ENCODE results near the gene PTPRD. TPM values are rescaled to one million over a fixed set of nuclear protein-coding genes. Genes with fewer than 3 reads are reported as not detected.

The PTPRD gene
- total RNA-seq, 1 experiment from 2014 or later, result 0.02 TPM

DNA sequence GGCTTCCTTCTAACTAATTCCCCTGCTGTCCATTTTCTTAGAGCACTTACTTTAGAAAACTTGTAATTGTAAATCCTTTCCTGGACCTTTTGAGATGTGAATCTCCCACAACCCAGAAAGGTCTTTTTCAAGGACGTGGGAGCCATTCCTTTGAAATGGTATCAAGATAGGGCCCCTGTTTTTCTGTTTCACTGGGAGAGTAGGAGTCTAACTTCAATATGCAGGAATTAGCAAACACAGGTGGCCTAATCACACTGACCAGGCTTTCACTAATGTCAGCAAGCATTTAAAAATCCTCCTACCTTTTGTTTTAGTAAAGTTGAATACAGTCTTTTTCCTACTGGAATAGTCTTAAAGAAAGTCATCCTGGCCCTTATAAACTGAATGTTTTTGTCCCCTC lies 558.3 kb downstream of the PTPRD start (continued):
- TF ChIP-seq, protein P1, sequence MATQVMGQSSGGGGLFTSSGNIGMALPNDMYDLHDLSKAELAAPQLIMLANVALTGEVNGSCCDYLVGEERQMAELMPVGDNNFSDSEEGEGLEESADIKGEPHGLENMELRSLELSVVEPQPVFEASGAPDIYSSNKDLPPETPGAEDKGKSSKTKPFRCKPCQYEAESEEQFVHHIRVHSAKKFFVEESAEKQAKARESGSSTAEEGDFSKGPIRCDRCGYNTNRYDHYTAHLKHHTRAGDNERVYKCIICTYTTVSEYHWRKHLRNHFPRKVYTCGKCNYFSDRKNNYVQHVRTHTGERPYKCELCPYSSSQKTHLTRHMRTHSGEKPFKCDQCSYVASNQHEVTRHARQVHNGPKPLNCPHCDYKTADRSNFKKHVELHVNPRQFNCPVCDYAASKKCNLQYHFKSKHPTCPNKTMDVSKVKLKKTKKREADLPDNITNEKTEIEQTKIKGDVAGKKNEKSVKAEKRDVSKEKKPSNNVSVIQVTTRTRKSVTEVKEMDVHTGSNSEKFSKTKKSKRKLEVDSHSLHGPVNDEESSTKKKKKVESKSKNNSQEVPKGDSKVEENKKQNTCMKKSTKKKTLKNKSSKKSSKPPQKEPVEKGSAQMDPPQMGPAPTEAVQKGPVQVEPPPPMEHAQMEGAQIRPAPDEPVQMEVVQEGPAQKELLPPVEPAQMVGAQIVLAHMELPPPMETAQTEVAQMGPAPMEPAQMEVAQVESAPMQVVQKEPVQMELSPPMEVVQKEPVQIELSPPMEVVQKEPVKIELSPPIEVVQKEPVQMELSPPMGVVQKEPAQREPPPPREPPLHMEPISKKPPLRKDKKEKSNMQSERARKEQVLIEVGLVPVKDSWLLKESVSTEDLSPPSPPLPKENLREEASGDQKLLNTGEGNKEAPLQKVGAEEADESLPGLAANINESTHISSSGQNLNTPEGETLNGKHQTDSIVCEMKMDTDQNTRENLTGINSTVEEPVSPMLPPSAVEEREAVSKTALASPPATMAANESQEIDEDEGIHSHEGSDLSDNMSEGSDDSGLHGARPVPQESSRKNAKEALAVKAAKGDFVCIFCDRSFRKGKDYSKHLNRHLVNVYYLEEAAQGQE (IDR thresholded peaks at IDR 0.05; ENCODE audit: low read depth), result no peak
- no peak for TF ChIP-seq SIN3A (IDR thresholded peaks at IDR 0.05; ENCODE audit: low read depth)
- no peak for TF ChIP-seq SRF (IDR thresholded peaks at IDR 0.05; ENCODE audit: low read depth)
- no peak for TF ChIP-seq TCF7L2 (IDR thresholded peaks at IDR 0.05; ENCODE audit: borderline replicate concordance, extremely low read depth, insufficient read depth, insufficient read length)
- no peak for TF ChIP-seq EGR1 (IDR thresholded peaks at IDR 0.05; ENCODE audit: low read depth)
- TF ChIP-seq, protein P2, sequence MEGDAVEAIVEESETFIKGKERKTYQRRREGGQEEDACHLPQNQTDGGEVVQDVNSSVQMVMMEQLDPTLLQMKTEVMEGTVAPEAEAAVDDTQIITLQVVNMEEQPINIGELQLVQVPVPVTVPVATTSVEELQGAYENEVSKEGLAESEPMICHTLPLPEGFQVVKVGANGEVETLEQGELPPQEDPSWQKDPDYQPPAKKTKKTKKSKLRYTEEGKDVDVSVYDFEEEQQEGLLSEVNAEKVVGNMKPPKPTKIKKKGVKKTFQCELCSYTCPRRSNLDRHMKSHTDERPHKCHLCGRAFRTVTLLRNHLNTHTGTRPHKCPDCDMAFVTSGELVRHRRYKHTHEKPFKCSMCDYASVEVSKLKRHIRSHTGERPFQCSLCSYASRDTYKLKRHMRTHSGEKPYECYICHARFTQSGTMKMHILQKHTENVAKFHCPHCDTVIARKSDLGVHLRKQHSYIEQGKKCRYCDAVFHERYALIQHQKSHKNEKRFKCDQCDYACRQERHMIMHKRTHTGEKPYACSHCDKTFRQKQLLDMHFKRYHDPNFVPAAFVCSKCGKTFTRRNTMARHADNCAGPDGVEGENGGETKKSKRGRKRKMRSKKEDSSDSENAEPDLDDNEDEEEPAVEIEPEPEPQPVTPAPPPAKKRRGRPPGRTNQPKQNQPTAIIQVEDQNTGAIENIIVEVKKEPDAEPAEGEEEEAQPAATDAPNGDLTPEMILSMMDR (IDR thresholded peaks at IDR 0.05 in 2 of 3, conservative IDR thresholded peaks at IDR 0.05 in 1 of 3; ENCODE audit: borderline replicate concordance in 1 of 3, insufficient read depth in 1 of 3, low read depth in 2 of 3, low read length in 2 of 3), result no peak
- TF ChIP-seq EZH2 (IDR thresholded peaks at IDR 0.05), result no peak

DNA sequence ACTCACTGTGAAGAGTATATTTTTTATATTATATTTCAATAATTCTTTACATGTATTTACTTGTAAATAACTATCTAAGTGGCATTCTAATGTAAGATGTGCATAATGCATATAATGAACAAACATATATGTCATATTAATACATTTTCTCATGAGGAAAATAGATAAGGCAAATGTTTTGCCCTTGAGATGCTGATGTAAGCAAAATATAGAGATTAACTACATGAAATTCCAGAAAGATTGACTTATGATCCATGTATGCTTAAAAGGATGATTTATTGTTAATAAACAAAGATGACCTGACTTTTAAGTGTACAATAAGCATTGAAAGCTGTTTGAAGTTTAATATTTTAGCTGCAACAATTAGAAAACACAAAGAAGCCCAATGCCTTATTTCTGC lies 559.9 kb downstream of the PTPRD start:
- no peaks in the 10 kb centered on the region for H3K79me2 ChIP-seq (ENCODE audit: insufficient read depth, low read length)
- no peaks in the 10 kb centered on the region for H3K36me3 ChIP-seq (ENCODE audit: control insufficient read depth in 1 of 2, insufficient read depth in 2 of 2, low read length in 2 of 2)
- no peaks in the 10 kb centered on the region for H3K4me1 ChIP-seq (ENCODE audit: control insufficient read depth in 1 of 2, insufficient read depth in 2 of 2, low read length in 2 of 2)
- ChIA-PET CTCF (no interaction called here), RAD21 (ENCODE audit: low non-redundant PET in 1 of 2, low total read pairs in 2 of 2, uncharacterized antibody in 2 of 2, unreplicated experiment in 2 of 2) (no interaction called here), POLR2A (no interaction called here)
- no peak overlapping the region for H2AFZ ChIP-seq (ENCODE audit: low read depth, low read length, poor library complexity, severe bottlenecking)
- intact Hi-C loops (cut with micrococcal nuclease), result no loop called here
- DNase-seq (ENCODE audit: low read depth, low spot score) (no peak), ATAC-seq (no peak)
- no peaks in the 10 kb centered on the region for H4K20me1 ChIP-seq (ENCODE audit: insufficient read depth)
- H3K27ac ChIP-seq (ENCODE audit: low read depth, low read length), result no peak overlapping the region
- no peak overlapping the region for H3K9ac ChIP-seq (ENCODE audit: low read length)
- no peaks in the 10 kb centered on the region for H3K27me3 ChIP-seq (ENCODE audit: insufficient read depth, low read length)
- no TSS peak for BruUV-seq (replicated peaks)
- H3K9me2 ChIP-seq (ENCODE audit: insufficient read depth), result no peaks in the 10 kb centered on the region
- H3K4me3 ChIP-seq (replicated peaks in 1 of 2; ENCODE audit: low read depth in 1 of 2, low read length in 2 of 2), result no peak overlapping the region
- H3K9me3 ChIP-seq (ENCODE audit: control insufficient read depth in 1 of 2, insufficient read depth in 1 of 2, low read depth in 1 of 2, low read length in 2 of 2), result peaks cover 0 to 8% of the 10 kb centered on the region in 2 experiments; a peak in 3 of 4 replicates
- no peak overlapping the region for H3K4me2 ChIP-seq (ENCODE audit: low read length)
- TF ChIP-seq, protein P1 (IDR thresholded peaks at IDR 0.05; ENCODE audit: low read depth), result no peak
- no peak for TF ChIP-seq EGR1 (IDR thresholded peaks at IDR 0.05; ENCODE audit: low read depth)
- TF ChIP-seq, protein P3, sequence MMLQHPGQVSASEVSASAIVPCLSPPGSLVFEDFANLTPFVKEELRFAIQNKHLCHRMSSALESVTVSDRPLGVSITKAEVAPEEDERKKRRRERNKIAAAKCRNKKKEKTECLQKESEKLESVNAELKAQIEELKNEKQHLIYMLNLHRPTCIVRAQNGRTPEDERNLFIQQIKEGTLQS (IDR thresholded peaks at IDR 0.05), result no peak
